ENCODE data around the gene INSL3. TPM values are rescaled to one million over a fixed set of nuclear protein-coding genes. Genes with fewer than 3 reads are reported as not detected.

INSL3 gene
- polyA plus RNA-seq, 1 of the 3 experiments (the other 2 are of a cell fraction): 0.21 TPM

- Histone ChIP-seq H2AFZ (ENCODE audit: low read depth) (no peak overlapping the region), H3K4me2 (no peak overlapping the region), H3K9me2 (no peaks in the 10 kb centered on the region), H3F3A (replicated peaks; ENCODE audit: insufficient read depth) (no peaks in the 10 kb centered on the region), H3K9ac (no peak overlapping the region), H3K4me1 (ENCODE audit: control insufficient read depth in 1 of 2, insufficient read depth in 2 of 2, low read depth in 1 of 2, low read length in 1 of 2) (no peaks in the 10 kb centered on the region), H3K79me2 (ENCODE audit: insufficient read depth) (no peaks in the 10 kb centered on the region), H3K27me3 (ENCODE audit: insufficient read depth) (no peaks in the 10 kb centered on the region), H3K9me3 (no peaks in the 10 kb centered on the region), H3K27ac (ENCODE audit: low read depth in 2 of 2, low read length in 1 of 2) (no peak overlapping the region), H4K20me1 (ENCODE audit: insufficient read depth) (no peaks in the 10 kb centered on the region), H3K36me3 (replicated peaks in 1 of 2; ENCODE audit: control insufficient read depth in 1 of 2, insufficient read depth in 2 of 2, low read length in 1 of 2) (no peaks in the 10 kb centered on the region), H3K4me3 (ENCODE audit: low read depth in 2 of 2, low read length in 1 of 2) (no peak overlapping the region; a peak in 1 of 4 replicates)
- TF ChIP-seq ZBTB33 (IDR thresholded peaks at IDR 0.05; ENCODE audit: borderline replicate concordance, low read depth): no peak
- 0 out of 2 replicates have a peak, but pooled peaks have one; percentile 49 for TF ChIP-seq RCOR1 (IDR thresholded peaks at IDR 0.05; ENCODE audit: low read length)
- peak; percentile 75 for TF ChIP-seq RAD21 (IDR thresholded peaks at IDR 0.05; ENCODE audit: low read length)
- TF ChIP-seq MEF2A (IDR thresholded peaks at IDR 0.05; ENCODE audit: borderline replicate concordance, low read depth): no peak
- no peak for TF ChIP-seq EP300 (IDR thresholded peaks at IDR 0.05; ENCODE audit: borderline replicate concordance in 1 of 2, low read depth in 1 of 2, low read length in 1 of 2)
- no peak for TF ChIP-seq NRF1 (IDR thresholded peaks at IDR 0.05; ENCODE audit: low read depth, low read length)
- TF ChIP-seq CHD2 (IDR thresholded peaks at IDR 0.05; ENCODE audit: low read length, partially characterized antibody): no peak
- TF ChIP-seq POLR2AphosphoS5 (IDR thresholded peaks at IDR 0.05; ENCODE audit: low read depth, low read length): no peak
- peak; percentile 69 for TF ChIP-seq SMC3 (IDR thresholded peaks at IDR 0.05; ENCODE audit: low read depth, low read length)
- peak; percentile 76 for TF ChIP-seq CTCF (IDR thresholded peaks at IDR 0.05)
- no peak for TF ChIP-seq TEAD4 (IDR thresholded peaks at IDR 0.05; ENCODE audit: borderline replicate concordance, insufficient read depth)
- peak; percentile 76 for DNase-seq
- ChIA-PET POLR2A (no interaction called here), CTCF (interaction anchor here (0.6 to 3.6 kb wide), 19 partner anchors 8 to 168 kb away, joined by 3 to 24 read pairs (median 3); partner anchors contain the start of gene RPL18A)
- WGBS (ENCODE audit: low lambda C conversion rate): 49% methylated on average over 10 of the region's 16 CpGs
Observed at GRCh38 chr19:17775245-17775927, 45.9 kb downstream of the INSL3 start.

GRCh38 chr19:17772172-17772571 lies 49.1 kb downstream of the INSL3 start:
- H3K79me2 ChIP-seq (ENCODE audit: insufficient read depth): no peaks in the 10 kb centered on the region
- no peak for DNase-seq
- H3K27me3 ChIP-seq (ENCODE audit: insufficient read depth): no peaks in the 10 kb centered on the region
- no peak overlapping the region for H3K9ac ChIP-seq
- no peak overlapping the region for H2AFZ ChIP-seq (ENCODE audit: low read depth)
- H3K4me1 ChIP-seq (ENCODE audit: control insufficient read depth in 1 of 2, insufficient read depth in 2 of 2, low read depth in 1 of 2, low read length in 1 of 2): no peaks in the 10 kb centered on the region
- no peaks in the 10 kb centered on the region for H3K9me2 ChIP-seq
- no peak overlapping the region for H3K27ac ChIP-seq (ENCODE audit: low read depth in 2 of 2, low read length in 1 of 2)
- no peaks in the 10 kb centered on the region for H4K20me1 ChIP-seq (ENCODE audit: insufficient read depth)
- no peak overlapping the region for H3K4me3 ChIP-seq (ENCODE audit: low read depth in 2 of 2, low read length in 1 of 2)
- ChIA-PET CTCF (interaction anchor here (0.7 to 1.6 kb wide), 3 partner anchors 12 to 166 kb away, joined by 3 read pairs; no protein-coding TSS in a partner anchor), POLR2A (no interaction called here)
- no peaks in the 10 kb centered on the region for H3F3A ChIP-seq (replicated peaks; ENCODE audit: insufficient read depth)
- no peak overlapping the region for H3K4me2 ChIP-seq
- no peaks in the 10 kb centered on the region for H3K9me3 ChIP-seq
- no peaks in the 10 kb centered on the region for H3K36me3 ChIP-seq (replicated peaks in 1 of 2; ENCODE audit: control insufficient read depth in 1 of 2, insufficient read depth in 2 of 2, low read length in 1 of 2)
- 100% methylated on average over 3 of the region's 4 CpGs for WGBS (ENCODE audit: low lambda C conversion rate)
- TF ChIP-seq REST (IDR thresholded peaks at IDR 0.05; ENCODE audit: low read depth, low read length): no peak
- no peak for TF ChIP-seq SIN3A (IDR thresholded peaks at IDR 0.05; ENCODE audit: borderline replicate concordance, low read depth, low read length)
- no peak for TF ChIP-seq IRF3 (IDR thresholded peaks at IDR 0.05; ENCODE audit: low read depth, low read length)
- peak; percentile 45; the same call in 1 of the 2 replicates for TF ChIP-seq USF1 (IDR thresholded peaks at IDR 0.05; ENCODE audit: borderline replicate concordance, low read depth)

Measured in SK-N-SH (cell line).